GM12878 (cell line): ENCODE results near the gene KCNN3. TPM values are rescaled to one million over a fixed set of nuclear protein-coding genes. Genes with fewer than 3 reads are reported as not detected.
A peak's percentile ranks its signal among the peaks of the same experiment; 100 is the strongest.

Experiments used
- CREM ChIP-seq: IDR thresholded peaks from 2 replicates; pipeline ENCODE4 v1.6.1; 2014; ENCODE audit warnings: antibody characterized with exemption, low read depth
- EED ChIP-seq: sonication (generic); IDR thresholded peaks from 2 replicates; pipeline ENCODE4 v1.6.1; 2016; ENCODE audit warnings: antibody characterized with exemption, low read depth
- FOS ChIP-seq: IDR thresholded peaks from 3 replicates; pipeline ENCODE4 v1.6.1; 2011; ENCODE audit warnings: borderline replicate concordance; ENCODE audit not compliant: insufficient read length; ENCODE audit errors: extremely low read depth
- HCFC1 ChIP-seq: fragments of 150-350 bp; IDR thresholded peaks from 2 replicates; pipeline ENCODE4 v1.6.1; 2014; ENCODE audit warnings: low read length
- JUND ChIP-seq: IDR thresholded peaks from 2 replicates; pipeline ENCODE4 v1.6.1; 2012; ENCODE audit warnings: low read depth, mild to moderate bottlenecking, low read length, improper control_type of control experiment, moderate library complexity
- KLF5 ChIP-seq: fragments of 450-650 bp; IDR thresholded peaks from 2 replicates; pipeline ENCODE4 v1.6.1; 2014; ENCODE audit warnings: mild to moderate bottlenecking; ENCODE audit not compliant: partially characterized antibody
- MEF2B ChIP-seq: fragments of 450-650 bp; IDR thresholded peaks from 2 replicates; pipeline ENCODE4 v1.6.1; 2018; ENCODE audit warnings: mild to moderate bottlenecking, moderate library complexity; ENCODE audit not compliant: partially characterized antibody, poor library complexity, severe bottlenecking
- MXI1 ChIP-seq: fragments of 150-350 bp; IDR thresholded peaks from 2 replicates; pipeline ENCODE4 v1.6.1; 2011; ENCODE audit warnings: low read depth, mild to moderate bottlenecking, inconsistent platforms, low read length, improper control_type of control experiment
- NFXL1 ChIP-seq: fragments of 450-650 bp; IDR thresholded peaks from 2 replicates; pipeline ENCODE4 v1.6.1; 2017; ENCODE audit warnings: antibody characterized with exemption, mild to moderate bottlenecking, borderline replicate concordance
- RAD51 ChIP-seq: fragments of 450-650 bp; IDR thresholded peaks from 2 replicates; pipeline ENCODE4 v1.6.1; 2016; ENCODE audit warnings: moderate library complexity, mild to moderate bottlenecking, inconsistent platforms
- RFX5 ChIP-seq: IDR thresholded peaks from 2 replicates; pipeline ENCODE4 v1.6.1; 2011; ENCODE audit warnings: low read depth, low read length, improper control_type of control experiment
- SREBF1 ChIP-seq: IDR thresholded peaks from 2 replicates; pipeline ENCODE4 v1.6.1; 2012; ENCODE audit warnings: mild to moderate bottlenecking, low read length
- YY1 ChIP-seq: IDR thresholded peaks from 2 replicates; pipeline ENCODE4 v1.6.1; 2011; ENCODE audit warnings: low read depth, mild to moderate bottlenecking, low read length
- polyA plus RNA-seq, 11 experiments: library from polyadenylated mRNA; depleted of rRNA in 4 of 11; unstranded in 6 of 11; stranded (reverse) in 5 of 11; fragments of >200 nt; fragmentation: Nextera tagmentation in 4 of 11; fragmentation: Illumina TruSeq in 1 of 11; extraction: Ambion mirVana in 4 of 11; extraction: Trizol in 1 of 11; gene quantifications; 1 replicate in 1 of 11; 2 replicates in 10 of 11; pipeline versions ENCODE4 v1.2.1 to v1.2.3, GENCODE V29; 2011 to 2016; ENCODE audit warnings: inconsistent platforms in 2 of 11, missing spikeins in 2 of 11, low read depth in 1 of 11
- total RNA-seq, 4 experiments: library from RNA; depleted of rRNA in 3 of 4; stranded (reverse); fragments of >200 nt in 3 of 4; fragmentation: Illumina TruSeq in 1 of 4; extraction: Trizol in 1 of 4; gene quantifications; 2 replicates each; pipeline versions ENCODE4 v1.2.1 to v1.2.3, GENCODE V29; 2013 to 2021
- TF ChIP-seq, protein P1 (sequence below): fragments of 450-650 bp; conservative IDR thresholded peaks from 2 replicates; pipeline ENCODE4 v1.6.1; 2017; ENCODE audit warnings: mild to moderate bottlenecking, moderate library complexity
- TF ChIP-seq, protein P2 (sequence below): fragments of 450-650 bp; IDR thresholded peaks from 2 replicates; pipeline ENCODE4 v1.6.1; 2018; ENCODE audit warnings: borderline replicate concordance, mild to moderate bottlenecking; ENCODE audit not compliant: partially characterized antibody
- TF ChIP-seq, protein P3 (sequence below): IDR thresholded peaks from 2 replicates; pipeline ENCODE4 v1.6.1; 2011; ENCODE audit warnings: borderline replicate concordance, low read depth, mild to moderate bottlenecking, moderate library complexity, mixed read lengths, low read length; ENCODE audit not compliant: insufficient read depth; ENCODE audit errors: extremely low read length

KCNN3 gene
- total and polyA plus RNA-seq, 10 of the 15 experiments (the other 5 are each of a cell fraction or from before 2014, with no cell fraction given): 3.5 to 26.4 (median 14.9) TPM

DNA sequence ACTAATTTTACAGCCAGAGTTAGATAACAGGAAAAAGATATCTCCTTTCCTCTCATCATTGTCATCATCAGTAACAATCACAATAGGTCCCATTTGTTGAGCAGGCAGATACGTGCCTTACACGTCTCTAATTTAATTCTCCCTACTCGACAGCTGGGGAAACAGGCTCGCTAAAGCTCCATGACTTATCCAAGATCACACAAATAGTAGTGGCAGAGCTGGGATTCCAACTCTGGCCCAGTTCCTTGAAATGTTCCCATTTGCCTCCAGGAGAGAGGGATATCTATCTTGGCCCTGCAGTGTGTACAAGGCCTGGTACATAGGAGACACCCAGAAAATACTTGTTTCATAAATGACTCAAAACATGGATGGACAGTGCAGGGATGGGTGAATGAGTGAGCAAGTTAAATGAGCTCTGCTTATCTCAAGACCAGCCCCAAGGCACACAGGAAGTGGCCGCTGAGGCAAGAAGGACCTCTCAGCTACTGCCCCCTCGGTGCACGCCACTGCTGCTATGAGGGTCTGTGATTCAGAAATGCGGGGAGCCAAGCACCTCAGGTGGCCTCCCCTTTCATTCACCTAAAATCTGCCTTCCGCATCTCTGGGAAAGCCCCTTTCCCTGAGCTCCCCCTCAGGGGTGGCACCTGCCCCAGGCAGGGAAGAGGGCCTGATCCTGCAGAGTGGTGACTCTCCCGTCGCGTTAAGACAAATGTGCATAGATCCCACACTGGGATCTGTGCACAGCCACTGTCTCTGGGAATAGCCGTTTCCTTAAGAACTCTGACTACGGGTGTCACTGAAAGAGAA is 3.6 kb downstream of the KCNN3 start (continued):
- 0 out of 2 replicates have a peak, but pooled peaks have one; percentile 38 for TF ChIP-seq EED
- TF ChIP-seq, protein P1, sequence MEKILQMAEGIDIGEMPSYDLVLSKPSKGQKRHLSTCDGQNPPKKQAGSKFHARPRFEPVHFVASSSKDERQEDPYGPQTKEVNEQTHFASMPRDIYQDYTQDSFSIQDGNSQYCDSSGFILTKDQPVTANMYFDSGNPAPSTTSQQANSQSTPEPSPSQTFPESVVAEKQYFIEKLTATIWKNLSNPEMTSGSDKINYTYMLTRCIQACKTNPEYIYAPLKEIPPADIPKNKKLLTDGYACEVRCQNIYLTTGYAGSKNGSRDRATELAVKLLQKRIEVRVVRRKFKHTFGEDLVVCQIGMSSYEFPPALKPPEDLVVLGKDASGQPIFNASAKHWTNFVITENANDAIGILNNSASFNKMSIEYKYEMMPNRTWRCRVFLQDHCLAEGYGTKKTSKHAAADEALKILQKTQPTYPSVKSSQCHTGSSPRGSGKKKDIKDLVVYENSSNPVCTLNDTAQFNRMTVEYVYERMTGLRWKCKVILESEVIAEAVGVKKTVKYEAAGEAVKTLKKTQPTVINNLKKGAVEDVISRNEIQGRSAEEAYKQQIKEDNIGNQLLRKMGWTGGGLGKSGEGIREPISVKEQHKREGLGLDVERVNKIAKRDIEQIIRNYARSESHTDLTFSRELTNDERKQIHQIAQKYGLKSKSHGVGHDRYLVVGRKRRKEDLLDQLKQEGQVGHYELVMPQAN: 0 out of 2 replicates have a peak, but pooled peaks have one; percentile 24
- TF ChIP-seq KLF5: no peak
- no peak for TF ChIP-seq RFX5
- TF ChIP-seq MXI1: peak; percentile 17; the same call in 1 of the 2 replicates
- TF ChIP-seq CREM: 0 out of 2 replicates have a peak, but pooled peaks have one; percentile 5
- no peak for TF ChIP-seq YY1
- no peak for TF ChIP-seq NFXL1
- no peak for TF ChIP-seq MEF2B
- TF ChIP-seq HCFC1: no peak
- no peak for TF ChIP-seq JUND
- TF ChIP-seq, protein P2, sequence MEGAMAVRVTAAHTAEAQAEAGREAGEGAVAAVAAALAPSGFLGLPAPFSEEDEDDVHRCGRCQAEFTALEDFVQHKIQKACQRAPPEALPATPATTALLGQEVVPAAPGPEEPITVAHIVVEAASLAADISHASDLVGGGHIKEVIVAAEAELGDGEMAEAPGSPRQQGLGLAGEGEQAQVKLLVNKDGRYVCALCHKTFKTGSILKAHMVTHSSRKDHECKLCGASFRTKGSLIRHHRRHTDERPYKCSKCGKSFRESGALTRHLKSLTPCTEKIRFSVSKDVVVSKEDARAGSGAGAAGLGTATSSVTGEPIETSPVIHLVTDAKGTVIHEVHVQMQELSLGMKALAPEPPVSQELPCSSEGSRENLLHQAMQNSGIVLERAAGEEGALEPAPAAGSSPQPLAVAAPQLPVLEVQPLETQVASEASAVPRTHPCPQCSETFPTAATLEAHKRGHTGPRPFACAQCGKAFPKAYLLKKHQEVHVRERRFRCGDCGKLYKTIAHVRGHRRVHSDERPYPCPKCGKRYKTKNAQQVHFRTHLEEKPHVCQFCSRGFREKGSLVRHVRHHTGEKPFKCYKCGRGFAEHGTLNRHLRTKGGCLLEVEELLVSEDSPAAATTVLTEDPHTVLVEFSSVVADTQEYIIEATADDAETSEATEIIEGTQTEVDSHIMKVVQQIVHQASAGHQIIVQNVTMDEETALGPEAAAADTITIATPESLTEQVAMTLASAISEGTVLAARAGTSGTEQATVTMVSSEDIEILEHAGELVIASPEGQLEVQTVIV: no peak
- no peak for TF ChIP-seq SREBF1
- TF ChIP-seq, protein P3, sequence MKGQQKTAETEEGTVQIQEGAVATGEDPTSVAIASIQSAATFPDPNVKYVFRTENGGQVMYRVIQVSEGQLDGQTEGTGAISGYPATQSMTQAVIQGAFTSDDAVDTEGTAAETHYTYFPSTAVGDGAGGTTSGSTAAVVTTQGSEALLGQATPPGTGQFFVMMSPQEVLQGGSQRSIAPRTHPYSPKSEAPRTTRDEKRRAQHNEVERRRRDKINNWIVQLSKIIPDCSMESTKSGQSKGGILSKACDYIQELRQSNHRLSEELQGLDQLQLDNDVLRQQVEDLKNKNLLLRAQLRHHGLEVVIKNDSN: no peak
- no peak for TF ChIP-seq RAD51
- TF ChIP-seq FOS: no peak
